Stimulated activated naive B cell treated with anti-CD40 and anti-IgM and Interleukin-4, amounts not matched to agents 10 μg/mL and 1 μg/mL and 100 μg/mL, for 72 hours (primary cell): ENCODE data around the gene MRPL48.

Source experiments
- ATAC-seq, 2 donors: fragments of 150-1000 bp; cut with Tn5 transposase; replicated peaks; 2 replicates each; pipeline ENCODE4 v1.10.0; 2021; ENCODE audit warnings: moderate library complexity in 1 of 2
- DNase-seq: peaks from one replicate; pipeline ENCODE4 v3.0.0; 2021
- H3K27ac Mint-ChIP-seq: one replicate; pipeline ENCODE4 v1.8.0; 2022; ENCODE audit warnings: mild to moderate bottlenecking, mixed read lengths
- H3K27me3 Mint-ChIP-seq, 2 donors: one replicate each; pipeline ENCODE4 v1.8.0; 2022; ENCODE audit warnings: mixed read lengths in 2 of 2
- H3K36me3 Mint-ChIP-seq, 2 donors: one replicate each; pipeline ENCODE4 v1.8.0; 2022; ENCODE audit warnings: mixed read lengths in 2 of 2, mild to moderate bottlenecking in 1 of 2
- H3K4me1 Mint-ChIP-seq, 2 donors: one replicate each; pipeline ENCODE4 v1.8.0; 2022; ENCODE audit warnings: mixed read lengths in 2 of 2, mild to moderate bottlenecking in 1 of 2
- H3K4me3 Mint-ChIP-seq, 2 donors: one replicate each; pipeline ENCODE4 v1.8.0; 2022; ENCODE audit warnings: mild to moderate bottlenecking in 2 of 2, mixed read lengths in 2 of 2, moderate library complexity in 1 of 2
- H3K9me3 Mint-ChIP-seq, 2 donors: one replicate each; pipeline ENCODE4 v1.8.0; 2022; ENCODE audit warnings: mixed read lengths in 2 of 2, mild to moderate bottlenecking in 1 of 2

The MRPL48 gene

GRCh38 chr11:73787051-73787642 is 527 bp upstream of the MRPL48 start:
- H3K4me1 Mint-ChIP-seq, result peaks cover 9 to 23% of the 10 kb centered on the region in 2 donors
- H3K27me3 Mint-ChIP-seq, result peaks cover 0 to 3% of the 10 kb centered on the region in 2 donors
- H3K36me3 Mint-ChIP-seq, result peaks cover 2 to 3% of the 10 kb centered on the region in 2 donors
- ATAC-seq, result no peak
- H3K27ac Mint-ChIP-seq, result peak overlapping the region; percentile 99
- no peaks in the 10 kb centered on the region for H3K9me3 Mint-ChIP-seq
- DNase-seq, result no peak
- H3K4me3 Mint-ChIP-seq, result peak overlapping the region; percentile 99 to 100

- H3K4me1 Mint-ChIP-seq, result peaks cover 12 to 23% of the 10 kb centered on the region in 2 donors
- no peaks in the 10 kb centered on the region for H3K9me3 Mint-ChIP-seq
- H3K4me3 Mint-ChIP-seq, result peak overlapping the region in 1 of 2 donors; percentile 46
- peak overlapping the region; percentile 9 for H3K27ac Mint-ChIP-seq
- DNase-seq (no peak), ATAC-seq (no peak)
- peaks cover 0 to 3% of the 10 kb centered on the region in 2 donors for H3K27me3 Mint-ChIP-seq
- H3K36me3 Mint-ChIP-seq, result peaks cover 5 to 8% of the 10 kb centered on the region in 2 donors
Observed at GRCh38 chr11:73789279-73789670, 1.6 kb downstream of the MRPL48 start.

GRCh38 chr11:73792584-73792983 is 4.9 kb downstream of the MRPL48 start:
- Mint-ChIP-seq H3K27me3 (no peaks in the 10 kb centered on the region), H3K4me3 (no peak overlapping the region), H3K27ac (no peak overlapping the region), H3K36me3 (peaks cover 11% of the 10 kb centered on the region in 2 donors), H3K4me1 (peaks cover 8 to 12% of the 10 kb centered on the region in 2 donors), H3K9me3 (no peaks in the 10 kb centered on the region)
- ATAC-seq, result no peak
- DNase-seq, result no peak

GRCh38 chr11:73795925-73796632 is 8.4 kb downstream of the MRPL48 start:
- no peaks in the 10 kb centered on the region for H3K9me3 Mint-ChIP-seq
- no peak overlapping the region for H3K27ac Mint-ChIP-seq
- H3K4me3 Mint-ChIP-seq, result no peak overlapping the region
- peaks cover 12 to 17% of the 10 kb centered on the region in 2 donors for H3K36me3 Mint-ChIP-seq
- DNase-seq, result no peak
- ATAC-seq, result no peak
- no peaks in the 10 kb centered on the region for H3K27me3 Mint-ChIP-seq
- peaks cover 0 to 8% of the 10 kb centered on the region in 2 donors for H3K4me1 Mint-ChIP-seq

- peak overlapping the region; percentile 75 for H3K27ac Mint-ChIP-seq
- H3K4me3 Mint-ChIP-seq, result no peak overlapping the region
- H3K9me3 Mint-ChIP-seq, result no peaks in the 10 kb centered on the region
- ATAC-seq (no peak), DNase-seq (no peak)
- H3K4me1 Mint-ChIP-seq, result peaks cover 0 to 6% of the 10 kb centered on the region in 2 donors
- H3K36me3 Mint-ChIP-seq, result peaks cover 12 to 22% of the 10 kb centered on the region in 2 donors
- H3K27me3 Mint-ChIP-seq, result no peaks in the 10 kb centered on the region
Observed at GRCh38 chr11:73797457-73797856, 9.8 kb downstream of the MRPL48 start.

GRCh38 chr11:73800276-73800806 is 12.7 kb downstream of the MRPL48 start:
- H3K27ac Mint-ChIP-seq, result no peak overlapping the region
- no peak for ATAC-seq

GRCh38 chr11:73801136-73801535 is 13.5 kb downstream of the MRPL48 start:
- ATAC-seq (no peak), DNase-seq (no peak)
- Mint-ChIP-seq H3K4me1 (peaks cover 6 to 7% of the 10 kb centered on the region in 2 donors), H3K27ac (no peak overlapping the region), H3K4me3 (no peak overlapping the region), H3K36me3 (peaks cover 11 to 26% of the 10 kb centered on the region in 2 donors), H3K9me3 (no peaks in the 10 kb centered on the region), H3K27me3 (no peaks in the 10 kb centered on the region)

More at GRCh38 chr11:73800276-73800806, 12.7 kb downstream of the MRPL48 start:
- Mint-ChIP-seq H3K4me1 (peaks cover 6 to 7% of the 10 kb centered on the region in 2 donors), H3K36me3 (peaks cover 10 to 23% of the 10 kb centered on the region in 2 donors), H3K9me3 (no peaks in the 10 kb centered on the region), H3K27me3 (no peaks in the 10 kb centered on the region), H3K4me3 (no peak overlapping the region)
- no peak for DNase-seq

GRCh38 chr11:73804712-73805111 is 17.0 kb downstream of the MRPL48 start:
- Mint-ChIP-seq H3K4me1 (peaks cover 5 to 7% of the 10 kb centered on the region in 2 donors), H3K36me3 (peaks cover 22 to 37% of the 10 kb centered on the region in 2 donors), H3K27me3 (no peaks in the 10 kb centered on the region), H3K4me3 (no peak overlapping the region), H3K9me3 (no peaks in the 10 kb centered on the region), H3K27ac (no peak overlapping the region)
- DNase-seq (no peak), ATAC-seq (no peak)

- Mint-ChIP-seq H3K27me3 (no peaks in the 10 kb centered on the region), H3K4me3 (no peak overlapping the region), H3K36me3 (peaks cover 32 to 40% of the 10 kb centered on the region in 2 donors), H3K4me1 (peaks cover 3 to 15% of the 10 kb centered on the region in 2 donors), H3K9me3 (no peaks in the 10 kb centered on the region), H3K27ac (no peak overlapping the region)
- DNase-seq (no peak), ATAC-seq (no peak)
Observed at GRCh38 chr11:73808052-73808451, 20.4 kb downstream of the MRPL48 start.

GRCh38 chr11:73810637-73811036 is 23.0 kb downstream of the MRPL48 start:
- H3K4me3 Mint-ChIP-seq, result no peak overlapping the region
- H3K36me3 Mint-ChIP-seq, result peaks cover 32 to 36% of the 10 kb centered on the region in 2 donors
- H3K9me3 Mint-ChIP-seq, result no peaks in the 10 kb centered on the region
- ATAC-seq (no peak), DNase-seq (no peak)
- H3K4me1 Mint-ChIP-seq, result peaks cover 0 to 8% of the 10 kb centered on the region in 2 donors
- no peak overlapping the region for H3K27ac Mint-ChIP-seq
- no peaks in the 10 kb centered on the region for H3K27me3 Mint-ChIP-seq

- no peak for ATAC-seq
- Mint-ChIP-seq H3K4me1 (peaks cover 0 to 8% of the 10 kb centered on the region in 2 donors), H3K27ac (no peak overlapping the region), H3K36me3 (peaks cover 22 to 25% of the 10 kb centered on the region in 2 donors), H3K9me3 (no peaks in the 10 kb centered on the region), H3K4me3 (no peak overlapping the region), H3K27me3 (no peaks in the 10 kb centered on the region)
- no peak for DNase-seq
Observed at GRCh38 chr11:73812234-73812633, 24.6 kb downstream of the MRPL48 start.

GRCh38 chr11:73814812-73815211 is 27.1 kb downstream of the MRPL48 start:
- Mint-ChIP-seq H3K9me3 (no peaks in the 10 kb centered on the region), H3K4me1 (peaks cover 0 to 8% of the 10 kb centered on the region in 2 donors), H3K27ac (no peak overlapping the region), H3K4me3 (no peak overlapping the region), H3K27me3 (no peaks in the 10 kb centered on the region), H3K36me3 (peaks cover 13 to 18% of the 10 kb centered on the region in 2 donors)
- DNase-seq (no peak), ATAC-seq (no peak)

GRCh38 chr11:73818846-73819245 is 31.2 kb downstream of the MRPL48 start:
- peaks cover 5 to 31% of the 10 kb centered on the region in 2 donors for H3K36me3 Mint-ChIP-seq
- no peaks in the 10 kb centered on the region for H3K27me3 Mint-ChIP-seq
- DNase-seq, result no peak
- H3K4me1 Mint-ChIP-seq, result no peaks in the 10 kb centered on the region
- H3K27ac Mint-ChIP-seq, result no peak overlapping the region
- no peaks in the 10 kb centered on the region for H3K9me3 Mint-ChIP-seq
- ATAC-seq, result no peak
- no peak overlapping the region for H3K4me3 Mint-ChIP-seq

GRCh38 chr11:73830261-73830660 is 42.6 kb downstream of the MRPL48 start:
- no peak for DNase-seq
- H3K27ac Mint-ChIP-seq, result no peak overlapping the region
- H3K4me1 Mint-ChIP-seq, result peaks cover 0 to 3% of the 10 kb centered on the region in 2 donors
- peaks cover 44 to 53% of the 10 kb centered on the region in 2 donors for H3K36me3 Mint-ChIP-seq
- no peak for ATAC-seq
- no peak overlapping the region for H3K4me3 Mint-ChIP-seq
- H3K9me3 Mint-ChIP-seq, result no peaks in the 10 kb centered on the region
- no peaks in the 10 kb centered on the region for H3K27me3 Mint-ChIP-seq

- Mint-ChIP-seq H3K27ac (no peak overlapping the region), H3K4me3 (no peak overlapping the region), H3K4me1 (peaks cover 0 to 3% of the 10 kb centered on the region in 2 donors), H3K27me3 (no peaks in the 10 kb centered on the region), H3K9me3 (no peaks in the 10 kb centered on the region), H3K36me3 (peaks cover 44 to 53% of the 10 kb centered on the region in 2 donors)
- ATAC-seq (no peak), DNase-seq (no peak)
Observed at GRCh38 chr11:73833067-73833466, 45.4 kb downstream of the MRPL48 start.
